PC-3 (cell line): Measurements from ENCODE around the gene TMEM255B.

Experiments used
- CTCF ChIP-seq: fragments of 300-600 bp; sonication (generic); conservative IDR thresholded peaks from 2 replicates; pipeline ENCODE4 v1.5.1; 2017; ENCODE audit warnings: antibody characterized with exemption, low read depth, mild to moderate bottlenecking, low read length
- EZH2 ChIP-seq: fragments of 300-600 bp; sonication (generic); IDR thresholded peaks from one replicate; pipeline ENCODE4 v1.6.1; 2017; ENCODE audit warnings: antibody characterized with exemption, mild to moderate bottlenecking, low read length; ENCODE audit not compliant: unreplicated experiment
- EZH2phosphoT487 ChIP-seq: fragments of 300-600 bp; sonication (generic); IDR thresholded peaks from 2 replicates; pipeline ENCODE4 v1.6.1; 2018; ENCODE audit warnings: mild to moderate bottlenecking, antibody characterized with exemption, low read length, borderline replicate concordance

DNA sequence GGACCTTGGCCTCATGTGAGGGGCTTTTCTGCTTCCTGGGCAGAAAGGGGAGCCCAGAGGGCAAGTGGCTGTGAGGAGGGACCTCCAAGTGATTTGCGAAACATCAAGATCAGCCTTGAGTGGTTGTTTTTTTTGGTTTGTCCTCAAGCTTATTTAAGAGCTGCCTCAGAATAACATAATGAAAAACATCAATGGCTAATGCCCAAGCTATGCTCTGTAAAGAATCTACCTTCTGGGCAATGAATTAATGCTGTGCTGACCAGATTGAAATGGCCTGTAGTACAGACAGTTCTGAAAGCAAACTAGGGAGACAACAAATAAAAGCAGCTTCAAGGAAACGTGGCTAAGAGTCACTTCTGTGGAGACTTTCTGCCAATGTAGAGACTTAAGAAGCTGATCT, 8.3 kb downstream of the TMEM255B start:
- no peak for TF ChIP-seq EZH2
- TF ChIP-seq CTCF: no peak
- TF ChIP-seq EZH2phosphoT487: no peak
